ENCODE data around the gene ADCY7. TPM values are rescaled to one million over a fixed set of nuclear protein-coding genes. Genes with fewer than 3 reads are reported as not detected.

Gene ADCY7
- total RNA-seq, 1 experiment from 2014 or later = 5.9 TPM

DNA sequence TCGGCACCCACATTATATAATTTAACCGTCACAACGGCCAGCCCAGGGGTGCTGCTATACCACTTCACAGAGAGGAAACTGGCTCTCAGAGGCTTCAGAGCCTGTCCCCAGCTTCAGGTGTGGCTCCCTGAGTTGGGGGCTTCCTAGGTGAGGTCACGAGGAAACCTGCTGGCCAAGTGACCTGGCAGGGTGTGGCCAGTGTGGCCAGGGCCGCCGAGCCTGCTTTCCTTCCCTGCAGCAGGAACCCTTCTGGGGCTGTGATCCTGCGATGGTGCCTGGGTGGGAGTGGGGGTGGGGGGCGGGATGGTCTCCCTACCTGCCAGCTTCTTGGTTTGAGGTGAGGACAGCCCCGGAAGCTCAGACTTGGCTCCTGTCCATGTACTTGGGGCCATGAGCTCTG, 39.9 kb downstream of the ADCY7 start (continued):
- TF ChIP-seq, protein P1, sequence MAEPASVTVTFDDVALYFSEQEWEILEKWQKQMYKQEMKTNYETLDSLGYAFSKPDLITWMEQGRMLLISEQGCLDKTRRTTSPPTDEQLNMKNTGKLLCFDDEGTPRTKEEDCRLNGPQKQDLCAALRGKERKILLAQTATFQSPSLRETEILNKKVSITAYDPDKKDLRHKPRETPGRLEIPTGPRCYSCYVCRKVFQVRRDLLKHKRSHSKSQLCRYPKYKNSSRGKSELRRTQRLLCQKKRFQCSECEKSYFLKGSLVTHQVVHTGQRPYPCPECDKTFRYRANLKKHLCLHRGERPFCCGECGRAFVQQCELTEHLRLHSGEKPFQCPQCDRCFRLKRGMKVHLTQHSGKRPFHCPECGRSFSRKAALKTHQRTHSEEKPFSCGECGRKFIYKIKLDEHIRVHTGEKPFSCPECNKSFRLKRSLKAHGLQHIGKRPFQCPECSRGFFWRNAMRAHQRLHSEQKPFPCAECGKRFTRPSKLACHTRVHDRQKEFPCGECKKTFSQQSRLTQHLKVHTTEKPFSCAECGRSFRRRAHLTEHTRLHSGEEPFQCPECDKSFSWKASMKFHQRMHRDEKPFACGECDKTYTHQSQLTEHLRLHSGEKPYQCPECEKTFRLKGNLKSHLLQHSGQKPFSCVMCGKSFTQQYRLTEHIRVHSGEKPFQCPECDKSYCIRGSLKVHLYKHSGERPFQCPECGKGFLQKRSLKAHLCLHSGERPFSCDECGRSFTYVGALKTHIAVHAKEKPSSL (CRISPR knock-in tag; conservative IDR thresholded peaks at IDR 0.05) = no peak

DNA sequence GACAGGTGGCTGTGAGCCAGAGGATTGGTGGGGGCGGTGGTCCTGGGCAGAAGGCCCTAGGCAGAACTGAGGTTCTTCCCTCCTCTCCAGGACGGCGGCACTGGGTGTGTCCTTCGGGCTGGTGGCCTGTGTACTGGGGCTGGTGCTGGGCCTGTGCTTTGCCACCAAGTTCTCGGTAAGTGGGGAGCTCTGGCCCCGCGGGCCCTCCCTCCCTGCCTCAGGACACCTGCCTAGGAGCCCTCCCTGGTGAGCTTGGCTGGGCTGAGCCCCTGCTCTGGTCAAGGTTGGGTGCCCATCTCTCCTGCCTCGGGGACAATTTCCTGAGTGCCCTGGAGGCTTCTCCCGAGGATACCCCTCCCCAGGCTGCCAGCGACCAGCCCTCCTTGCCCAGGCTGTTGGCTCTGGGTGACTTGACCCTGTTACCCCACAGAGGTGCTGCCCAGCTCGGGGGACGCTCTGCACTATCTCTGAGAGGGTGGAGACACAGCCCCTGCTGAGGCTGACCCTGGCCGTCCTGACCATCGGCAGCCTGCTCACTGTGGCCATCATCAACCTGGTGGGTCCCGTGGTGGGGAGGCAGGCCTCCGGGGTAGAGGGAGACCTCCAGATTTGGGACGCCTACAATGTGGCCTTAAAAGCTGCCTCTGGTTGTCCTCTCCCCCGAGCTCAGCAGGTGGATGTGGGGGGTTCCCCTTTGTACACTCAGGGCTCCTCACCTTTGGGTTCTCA, 42.0 kb downstream of the ADCY7 start:
- no peaks in the 10 kb centered on the region for H3K9me3 Mint-ChIP-seq
- no peak overlapping the region for H3K27ac Mint-ChIP-seq
- ChIA-PET POLR2A (no interaction called here), CTCF (interaction anchor here (0.6 to 1.6 kb wide), 4 partner anchors 34 to 357 kb away, joined by 3 to 5 read pairs (median 4); partner anchors contain the start of gene CNEP1R1)
- H3K27me3 Mint-ChIP-seq (ENCODE audit: low read depth) = no peaks in the 10 kb centered on the region
- TF ChIP-seq, protein P2, sequence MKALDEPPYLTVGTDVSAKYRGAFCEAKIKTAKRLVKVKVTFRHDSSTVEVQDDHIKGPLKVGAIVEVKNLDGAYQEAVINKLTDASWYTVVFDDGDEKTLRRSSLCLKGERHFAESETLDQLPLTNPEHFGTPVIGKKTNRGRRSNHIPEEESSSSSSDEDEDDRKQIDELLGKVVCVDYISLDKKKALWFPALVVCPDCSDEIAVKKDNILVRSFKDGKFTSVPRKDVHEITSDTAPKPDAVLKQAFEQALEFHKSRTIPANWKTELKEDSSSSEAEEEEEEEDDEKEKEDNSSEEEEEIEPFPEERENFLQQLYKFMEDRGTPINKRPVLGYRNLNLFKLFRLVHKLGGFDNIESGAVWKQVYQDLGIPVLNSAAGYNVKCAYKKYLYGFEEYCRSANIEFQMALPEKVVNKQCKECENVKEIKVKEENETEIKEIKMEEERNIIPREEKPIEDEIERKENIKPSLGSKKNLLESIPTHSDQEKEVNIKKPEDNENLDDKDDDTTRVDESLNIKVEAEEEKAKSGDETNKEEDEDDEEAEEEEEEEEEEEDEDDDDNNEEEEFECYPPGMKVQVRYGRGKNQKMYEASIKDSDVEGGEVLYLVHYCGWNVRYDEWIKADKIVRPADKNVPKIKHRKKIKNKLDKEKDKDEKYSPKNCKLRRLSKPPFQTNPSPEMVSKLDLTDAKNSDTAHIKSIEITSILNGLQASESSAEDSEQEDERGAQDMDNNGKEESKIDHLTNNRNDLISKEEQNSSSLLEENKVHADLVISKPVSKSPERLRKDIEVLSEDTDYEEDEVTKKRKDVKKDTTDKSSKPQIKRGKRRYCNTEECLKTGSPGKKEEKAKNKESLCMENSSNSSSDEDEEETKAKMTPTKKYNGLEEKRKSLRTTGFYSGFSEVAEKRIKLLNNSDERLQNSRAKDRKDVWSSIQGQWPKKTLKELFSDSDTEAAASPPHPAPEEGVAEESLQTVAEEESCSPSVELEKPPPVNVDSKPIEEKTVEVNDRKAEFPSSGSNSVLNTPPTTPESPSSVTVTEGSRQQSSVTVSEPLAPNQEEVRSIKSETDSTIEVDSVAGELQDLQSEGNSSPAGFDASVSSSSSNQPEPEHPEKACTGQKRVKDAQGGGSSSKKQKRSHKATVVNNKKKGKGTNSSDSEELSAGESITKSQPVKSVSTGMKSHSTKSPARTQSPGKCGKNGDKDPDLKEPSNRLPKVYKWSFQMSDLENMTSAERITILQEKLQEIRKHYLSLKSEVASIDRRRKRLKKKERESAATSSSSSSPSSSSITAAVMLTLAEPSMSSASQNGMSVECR (CRISPR knock-in tag; IDR thresholded peaks at IDR 0.05; ENCODE audit: borderline replicate concordance) = no peak
- TF ChIP-seq, protein P3, sequence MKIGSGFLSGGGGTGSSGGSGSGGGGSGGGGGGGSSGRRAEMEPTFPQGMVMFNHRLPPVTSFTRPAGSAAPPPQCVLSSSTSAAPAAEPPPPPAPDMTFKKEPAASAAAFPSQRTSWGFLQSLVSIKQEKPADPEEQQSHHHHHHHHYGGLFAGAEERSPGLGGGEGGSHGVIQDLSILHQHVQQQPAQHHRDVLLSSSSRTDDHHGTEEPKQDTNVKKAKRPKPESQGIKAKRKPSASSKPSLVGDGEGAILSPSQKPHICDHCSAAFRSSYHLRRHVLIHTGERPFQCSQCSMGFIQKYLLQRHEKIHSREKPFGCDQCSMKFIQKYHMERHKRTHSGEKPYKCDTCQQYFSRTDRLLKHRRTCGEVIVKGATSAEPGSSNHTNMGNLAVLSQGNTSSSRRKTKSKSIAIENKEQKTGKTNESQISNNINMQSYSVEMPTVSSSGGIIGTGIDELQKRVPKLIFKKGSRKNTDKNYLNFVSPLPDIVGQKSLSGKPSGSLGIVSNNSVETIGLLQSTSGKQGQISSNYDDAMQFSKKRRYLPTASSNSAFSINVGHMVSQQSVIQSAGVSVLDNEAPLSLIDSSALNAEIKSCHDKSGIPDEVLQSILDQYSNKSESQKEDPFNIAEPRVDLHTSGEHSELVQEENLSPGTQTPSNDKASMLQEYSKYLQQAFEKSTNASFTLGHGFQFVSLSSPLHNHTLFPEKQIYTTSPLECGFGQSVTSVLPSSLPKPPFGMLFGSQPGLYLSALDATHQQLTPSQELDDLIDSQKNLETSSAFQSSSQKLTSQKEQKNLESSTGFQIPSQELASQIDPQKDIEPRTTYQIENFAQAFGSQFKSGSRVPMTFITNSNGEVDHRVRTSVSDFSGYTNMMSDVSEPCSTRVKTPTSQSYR (CRISPR knock-in tag; IDR thresholded peaks at IDR 0.05) = no peak
- TF ChIP-seq ETV6 (CRISPR knock-in tag; IDR thresholded peaks at IDR 0.05) = no peak
- TF ChIP-seq, protein P4, sequence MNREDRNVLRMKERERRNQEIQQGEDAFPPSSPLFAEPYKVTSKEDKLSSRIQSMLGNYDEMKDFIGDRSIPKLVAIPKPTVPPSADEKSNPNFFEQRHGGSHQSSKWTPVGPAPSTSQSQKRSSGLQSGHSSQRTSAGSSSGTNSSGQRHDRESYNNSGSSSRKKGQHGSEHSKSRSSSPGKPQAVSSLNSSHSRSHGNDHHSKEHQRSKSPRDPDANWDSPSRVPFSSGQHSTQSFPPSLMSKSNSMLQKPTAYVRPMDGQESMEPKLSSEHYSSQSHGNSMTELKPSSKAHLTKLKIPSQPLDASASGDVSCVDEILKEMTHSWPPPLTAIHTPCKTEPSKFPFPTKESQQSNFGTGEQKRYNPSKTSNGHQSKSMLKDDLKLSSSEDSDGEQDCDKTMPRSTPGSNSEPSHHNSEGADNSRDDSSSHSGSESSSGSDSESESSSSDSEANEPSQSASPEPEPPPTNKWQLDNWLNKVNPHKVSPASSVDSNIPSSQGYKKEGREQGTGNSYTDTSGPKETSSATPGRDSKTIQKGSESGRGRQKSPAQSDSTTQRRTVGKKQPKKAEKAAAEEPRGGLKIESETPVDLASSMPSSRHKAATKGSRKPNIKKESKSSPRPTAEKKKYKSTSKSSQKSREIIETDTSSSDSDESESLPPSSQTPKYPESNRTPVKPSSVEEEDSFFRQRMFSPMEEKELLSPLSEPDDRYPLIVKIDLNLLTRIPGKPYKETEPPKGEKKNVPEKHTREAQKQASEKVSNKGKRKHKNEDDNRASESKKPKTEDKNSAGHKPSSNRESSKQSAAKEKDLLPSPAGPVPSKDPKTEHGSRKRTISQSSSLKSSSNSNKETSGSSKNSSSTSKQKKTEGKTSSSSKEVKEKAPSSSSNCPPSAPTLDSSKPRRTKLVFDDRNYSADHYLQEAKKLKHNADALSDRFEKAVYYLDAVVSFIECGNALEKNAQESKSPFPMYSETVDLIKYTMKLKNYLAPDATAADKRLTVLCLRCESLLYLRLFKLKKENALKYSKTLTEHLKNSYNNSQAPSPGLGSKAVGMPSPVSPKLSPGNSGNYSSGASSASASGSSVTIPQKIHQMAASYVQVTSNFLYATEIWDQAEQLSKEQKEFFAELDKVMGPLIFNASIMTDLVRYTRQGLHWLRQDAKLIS (CRISPR knock-in tag; IDR thresholded peaks at IDR 0.05; ENCODE audit: borderline replicate concordance) = no peak
- TF ChIP-seq, protein P5, sequence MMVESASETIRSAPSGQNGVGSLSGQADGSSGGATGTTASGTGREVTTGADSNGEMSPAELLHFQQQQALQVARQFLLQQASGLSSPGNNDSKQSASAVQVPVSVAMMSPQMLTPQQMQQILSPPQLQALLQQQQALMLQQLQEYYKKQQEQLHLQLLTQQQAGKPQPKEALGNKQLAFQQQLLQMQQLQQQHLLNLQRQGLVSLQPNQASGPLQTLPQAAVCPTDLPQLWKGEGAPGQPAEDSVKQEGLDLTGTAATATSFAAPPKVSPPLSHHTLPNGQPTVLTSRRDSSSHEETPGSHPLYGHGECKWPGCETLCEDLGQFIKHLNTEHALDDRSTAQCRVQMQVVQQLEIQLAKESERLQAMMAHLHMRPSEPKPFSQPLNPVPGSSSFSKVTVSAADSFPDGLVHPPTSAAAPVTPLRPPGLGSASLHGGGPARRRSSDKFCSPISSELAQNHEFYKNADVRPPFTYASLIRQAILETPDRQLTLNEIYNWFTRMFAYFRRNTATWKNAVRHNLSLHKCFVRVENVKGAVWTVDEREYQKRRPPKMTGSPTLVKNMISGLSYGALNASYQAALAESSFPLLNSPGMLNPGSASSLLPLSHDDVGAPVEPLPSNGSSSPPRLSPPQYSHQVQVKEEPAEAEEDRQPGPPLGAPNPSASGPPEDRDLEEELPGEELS (CRISPR knock-in tag; IDR thresholded peaks at IDR 0.05) = no peak
- no peak for TF ChIP-seq HMGA2 (CRISPR knock-in tag; IDR thresholded peaks at IDR 0.05)
- TF ChIP-seq MXD4 (CRISPR knock-in tag; IDR thresholded peaks at IDR 0.05; ENCODE audit: borderline replicate concordance) = no peak
- no peak for TF ChIP-seq ZNF219 (CRISPR knock-in tag; IDR thresholded peaks at IDR 0.05; ENCODE audit: borderline replicate concordance)
- no peak for TF ChIP-seq TEAD1 (CRISPR knock-in tag; IDR thresholded peaks at IDR 0.05)
- no peak for DNase-seq (ENCODE audit: low spot score)
- no peak for ATAC-seq
- H3K4me3 Mint-ChIP-seq = no peak overlapping the region
- H3K4me1 Mint-ChIP-seq = no peaks in the 10 kb centered on the region
- H3K36me3 Mint-ChIP-seq = peaks cover 1% of the 10 kb centered on the region; the same call in 1 of the 2 replicates

Data from WTC11 (cell line).